Ectodermal cell (in vitro differentiated cells): ENCODE results near the gene ADCY2.

Experiments used
- H3K27ac ChIP-seq: 2 replicates; pipeline ENCODE4 v1.7.0; 2013; ENCODE audit warnings: mild to moderate bottlenecking, low read depth, low read length; ENCODE audit not compliant: insufficient read depth, poor library complexity, severe bottlenecking
- H3K27me3 ChIP-seq: 2 replicates; pipeline ENCODE4 v1.7.0; 2013; ENCODE audit warnings: mild to moderate bottlenecking, low read length; ENCODE audit not compliant: insufficient read depth, control insufficient read depth, poor library complexity, severe bottlenecking
- H3K36me3 ChIP-seq: one replicate; pipeline ENCODE4 v1.7.0; 2013; ENCODE audit warnings: low read length; ENCODE audit not compliant: control insufficient read depth, insufficient read depth
- H3K4me1 ChIP-seq: one replicate; pipeline ENCODE4 v1.7.0; 2013; ENCODE audit warnings: low read length; ENCODE audit not compliant: control insufficient read depth, insufficient read depth
- H3K4me3 ChIP-seq: 2 replicates; pipeline ENCODE4 v1.7.0; 2013; ENCODE audit warnings: low read depth, low read length, control low read depth; ENCODE audit not compliant: insufficient read depth
- H3K9me3 ChIP-seq: 2 replicates; pipeline ENCODE4 v1.7.0; 2013; ENCODE audit warnings: mild to moderate bottlenecking, low read length, moderate library complexity; ENCODE audit not compliant: control insufficient read depth
- WGBS, 2 experiments: methylation state at CpG; one replicate each; pipeline ENCODE4 v1.1.7; 2013; ENCODE audit warnings: missing lambda C conversion rate in 2 of 2; 5-methylcytosine and 5-hydroxymethylcytosine counted together

The ADCY2 gene

GRCh38 chr5:7576023-7576715 lies 180.2 kb downstream of the ADCY2 start:
- 90 to 91% methylated on average over 7 of the region's 7 CpGs for WGBS, 2 experiments
- Histone ChIP-seq H3K27me3 (no peaks in the 10 kb centered on the region), H3K36me3 (no peaks in the 10 kb centered on the region), H3K9me3 (no peaks in the 10 kb centered on the region), H3K27ac (no peak overlapping the region), H3K4me1 (no peaks in the 10 kb centered on the region), H3K4me3 (no peak overlapping the region)

GRCh38 chr5:7577381-7577780 lies 181.4 kb downstream of the ADCY2 start:
- WGBS, 2 experiments, result 100% methylated on average over 2 of the region's 2 CpGs; no CpG with 5 or more reads in 1 of the 2 experiments
- Histone ChIP-seq H3K9me3 (no peaks in the 10 kb centered on the region), H3K4me1 (no peaks in the 10 kb centered on the region), H3K36me3 (no peaks in the 10 kb centered on the region), H3K27ac (no peak overlapping the region), H3K4me3 (no peak overlapping the region), H3K27me3 (no peaks in the 10 kb centered on the region)

GRCh38 chr5:7578071-7578470 lies 182.1 kb downstream of the ADCY2 start:
- Histone ChIP-seq H3K9me3 (no peaks in the 10 kb centered on the region), H3K36me3 (no peaks in the 10 kb centered on the region), H3K27me3 (no peaks in the 10 kb centered on the region), H3K4me3 (no peak overlapping the region), H3K4me1 (no peaks in the 10 kb centered on the region), H3K27ac (no peak overlapping the region)
- 100% methylated on average over 1 of the region's 1 CpG; no CpG with 5 or more reads in 1 of the 2 experiments for whole genome bisulfite sequencing, 2 experiments

GRCh38 chr5:7584749-7585148 lies 188.8 kb downstream of the ADCY2 start:
- Histone ChIP-seq H3K9me3 (no peaks in the 10 kb centered on the region), H3K27ac (no peak overlapping the region), H3K36me3 (no peaks in the 10 kb centered on the region), H3K4me3 (no peak overlapping the region), H3K27me3 (no peaks in the 10 kb centered on the region), H3K4me1 (no peaks in the 10 kb centered on the region)
- 100% methylated on average over 2 of the region's 2 CpGs; no CpG with 5 or more reads in 1 of the 2 experiments for WGBS, 2 experiments

- no peak overlapping the region for H3K27ac ChIP-seq
- no peak overlapping the region for H3K4me3 ChIP-seq
- 71 to 100% methylated on average over 1 to 3 of the region's 3 CpGs for WGBS, 2 experiments
- no peaks in the 10 kb centered on the region for H3K9me3 ChIP-seq
- H3K36me3 ChIP-seq, result no peaks in the 10 kb centered on the region
- no peaks in the 10 kb centered on the region for H3K4me1 ChIP-seq
- H3K27me3 ChIP-seq, result no peaks in the 10 kb centered on the region
These were observed 189.9 kb downstream of the ADCY2 start for GRCh38 chr5:7585807-7586206.

- Histone ChIP-seq H3K27ac (no peak overlapping the region), H3K4me3 (no peak overlapping the region), H3K9me3 (no peaks in the 10 kb centered on the region), H3K4me1 (no peaks in the 10 kb centered on the region), H3K27me3 (no peaks in the 10 kb centered on the region), H3K36me3 (no peaks in the 10 kb centered on the region)
- WGBS, 2 experiments, result 93% methylated on average over 10 to 12 of the region's 12 CpGs
These were observed 190.5 kb downstream of the ADCY2 start for GRCh38 chr5:7586480-7586879.

GRCh38 chr5:7589800-7590199 lies 193.9 kb downstream of the ADCY2 start:
- WGBS, 2 experiments, result 88 to 89% methylated on average over 5 of the region's 5 CpGs
- Histone ChIP-seq H3K27ac (no peak overlapping the region), H3K4me3 (no peak overlapping the region), H3K4me1 (no peaks in the 10 kb centered on the region), H3K27me3 (no peaks in the 10 kb centered on the region), H3K9me3 (no peaks in the 10 kb centered on the region), H3K36me3 (no peaks in the 10 kb centered on the region)

GRCh38 chr5:7592910-7593309 lies 197.0 kb downstream of the ADCY2 start:
- H3K4me1 ChIP-seq, result no peaks in the 10 kb centered on the region
- no peaks in the 10 kb centered on the region for H3K36me3 ChIP-seq
- no peaks in the 10 kb centered on the region for H3K9me3 ChIP-seq
- WGBS, 2 experiments, result 64 to 72% methylated on average over 5 to 6 of the region's 6 CpGs
- H3K27me3 ChIP-seq, result no peaks in the 10 kb centered on the region
- H3K27ac ChIP-seq, result no peak overlapping the region
- no peak overlapping the region for H3K4me3 ChIP-seq

- Histone ChIP-seq H3K4me1 (no peaks in the 10 kb centered on the region), H3K36me3 (no peaks in the 10 kb centered on the region), H3K4me3 (no peak overlapping the region), H3K27me3 (no peaks in the 10 kb centered on the region), H3K27ac (no peak overlapping the region), H3K9me3 (no peaks in the 10 kb centered on the region)
- 87 to 89% methylated on average over 6 of the region's 6 CpGs for WGBS, 2 experiments
These were observed 201.2 kb downstream of the ADCY2 start for GRCh38 chr5:7597059-7597642.

GRCh38 chr5:7606840-7607465 lies 211.0 kb downstream of the ADCY2 start:
- Histone ChIP-seq H3K36me3 (no peaks in the 10 kb centered on the region), H3K4me1 (no peaks in the 10 kb centered on the region), H3K9me3 (no peaks in the 10 kb centered on the region), H3K27me3 (no peaks in the 10 kb centered on the region), H3K4me3 (no peak overlapping the region), H3K27ac (no peak overlapping the region)
- 62 to 75% methylated on average over 4 of the region's 4 CpGs for WGBS, 2 experiments
